MM.1S (cell line): ENCODE data around the gene PRRT1.

Experiments used
- CTCF ChIP-seq: fragments of 300-600 bp; sonication (generic); IDR thresholded peaks from 2 replicates; pipeline ENCODE4 v1.5.1; 2016; ENCODE audit warnings: antibody characterized with exemption, low read length, mixed read lengths
- EZH2phosphoT487 ChIP-seq: fragments of 300-600 bp; sonication (generic); IDR thresholded peaks from 2 replicates; pipeline ENCODE4 v1.6.1; 2018; ENCODE audit warnings: antibody characterized with exemption, low read length

- no peak for TF ChIP-seq CTCF
- TF ChIP-seq EZH2phosphoT487 = no peak
These were observed 5.2 kb upstream of the PRRT1 start for GRCh38 chr6:32156891-32157290.
